HG03378 (cell line): ENCODE measurements around the gene RBM18.

Experiments used
- ATAC-seq: cut with Tn5 transposase; IDR thresholded peaks from one replicate; pipeline ENCODE4 v1.9.1; 2021; ENCODE audit warnings: mild to moderate bottlenecking, moderate library complexity; ENCODE audit not compliant: unreplicated experiment

The RBM18 gene

DNA sequence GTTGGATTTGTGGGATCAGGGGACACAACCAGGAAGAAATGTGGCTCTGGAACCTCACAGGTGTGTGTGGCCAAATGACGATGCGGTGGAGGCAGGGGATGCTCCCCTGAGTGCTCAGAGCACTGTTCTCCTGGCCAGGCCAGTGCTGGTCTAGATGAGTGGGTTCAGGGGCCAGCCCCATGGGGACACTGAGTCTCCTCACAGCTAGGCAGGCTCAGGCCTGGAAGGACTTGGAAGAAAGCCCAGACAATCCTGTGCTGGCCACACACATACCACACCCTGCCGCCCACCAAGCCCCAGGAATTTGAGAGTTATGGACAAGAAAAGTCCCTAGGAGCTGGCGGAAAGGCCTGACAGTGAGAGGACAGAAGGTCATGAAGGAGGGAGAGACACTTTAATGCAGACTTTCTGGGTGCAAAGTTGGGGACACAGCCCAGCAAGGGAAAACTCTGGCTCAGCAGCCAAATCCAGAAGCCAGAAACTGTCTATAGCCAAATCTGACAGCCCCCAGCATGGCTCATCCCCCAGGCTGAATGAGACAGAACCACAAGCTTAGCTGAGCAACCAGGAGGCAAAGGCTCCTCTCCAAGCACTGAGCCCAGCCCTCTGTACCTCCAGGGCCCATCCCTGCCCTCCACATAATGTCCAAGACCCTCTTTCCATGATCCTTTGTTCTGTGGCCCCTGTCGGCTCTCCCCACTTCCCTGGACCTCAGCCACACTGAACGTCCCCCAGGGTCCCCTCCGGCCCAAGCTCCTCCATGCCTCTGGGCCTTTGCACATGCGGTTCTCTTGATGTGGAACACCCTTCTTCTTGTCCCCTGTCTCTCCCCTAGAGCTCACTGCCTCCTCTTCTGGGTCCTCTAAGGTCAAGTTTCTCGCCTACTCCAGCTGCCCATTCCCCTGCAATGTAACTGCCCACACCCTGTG, 58.3 kb downstream of the RBM18 start:
- no peak for ATAC-seq

DNA sequence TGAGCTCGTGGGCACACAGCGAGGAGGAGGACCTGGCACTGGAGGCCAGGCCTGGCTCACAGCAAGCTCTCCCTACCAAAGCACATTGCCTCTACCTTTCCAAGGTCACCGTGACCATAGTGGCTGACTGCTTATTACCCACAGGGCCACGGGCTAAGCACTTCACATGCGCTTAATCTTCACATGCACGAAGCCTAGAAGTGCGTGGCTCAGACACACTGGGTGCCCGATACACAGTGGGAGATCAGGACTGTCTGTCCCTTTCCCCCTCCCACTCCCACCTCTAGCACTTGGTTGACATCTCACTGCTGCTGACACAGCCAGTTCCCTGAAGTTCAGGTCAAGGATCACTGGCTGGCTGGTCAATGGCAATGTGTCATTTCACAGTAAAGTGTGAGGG, 59.5 kb downstream of the RBM18 start:
- ATAC-seq: no peak

- no peak for ATAC-seq
Observed at GRCh38 chr9:122204491-122204890, 60.1 kb downstream of the RBM18 start.

GRCh38 chr9:122204055-122204454, 60.6 kb downstream of the RBM18 start:
- ATAC-seq: no peak

DNA sequence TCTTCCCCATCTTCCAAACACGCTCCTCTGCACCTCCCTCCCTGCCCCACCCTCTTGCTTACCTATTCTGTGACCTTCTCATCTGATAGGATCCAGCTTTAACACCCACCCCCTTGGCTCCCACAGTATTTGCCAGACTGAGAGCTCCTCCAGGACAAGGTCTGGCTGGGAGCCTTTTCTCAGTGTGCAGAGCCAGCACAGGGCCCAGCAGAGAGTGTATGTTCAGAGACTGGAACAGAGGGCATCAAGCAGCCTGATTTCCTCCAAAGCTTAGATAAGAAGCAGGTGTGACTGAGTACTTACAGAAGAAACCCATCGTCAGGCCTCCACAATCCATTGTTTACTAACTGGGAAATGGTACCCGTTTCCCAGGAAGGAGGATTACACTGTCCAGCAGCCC, 62.5 kb downstream of the RBM18 start:
- no peak for ATAC-seq

DNA sequence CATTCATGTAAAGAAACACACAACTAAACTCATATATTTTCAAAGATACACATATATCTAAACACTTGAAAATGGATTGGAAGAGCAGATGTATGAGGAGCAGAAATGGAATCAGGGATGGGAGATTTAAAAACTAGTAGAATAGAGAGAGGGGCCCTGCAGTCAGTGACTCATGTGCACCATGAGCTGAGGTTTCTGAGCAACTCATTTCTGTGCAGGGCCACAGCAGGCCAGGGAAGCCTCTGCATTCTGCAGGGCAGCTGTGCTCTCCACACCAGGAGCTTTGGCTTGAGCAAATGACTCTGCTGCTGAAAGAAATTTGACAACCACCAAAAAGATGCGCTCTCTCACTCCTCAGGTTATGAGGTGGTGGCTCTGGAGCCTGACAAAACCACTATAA, 63.0 kb downstream of the RBM18 start:
- ATAC-seq: no peak

DNA sequence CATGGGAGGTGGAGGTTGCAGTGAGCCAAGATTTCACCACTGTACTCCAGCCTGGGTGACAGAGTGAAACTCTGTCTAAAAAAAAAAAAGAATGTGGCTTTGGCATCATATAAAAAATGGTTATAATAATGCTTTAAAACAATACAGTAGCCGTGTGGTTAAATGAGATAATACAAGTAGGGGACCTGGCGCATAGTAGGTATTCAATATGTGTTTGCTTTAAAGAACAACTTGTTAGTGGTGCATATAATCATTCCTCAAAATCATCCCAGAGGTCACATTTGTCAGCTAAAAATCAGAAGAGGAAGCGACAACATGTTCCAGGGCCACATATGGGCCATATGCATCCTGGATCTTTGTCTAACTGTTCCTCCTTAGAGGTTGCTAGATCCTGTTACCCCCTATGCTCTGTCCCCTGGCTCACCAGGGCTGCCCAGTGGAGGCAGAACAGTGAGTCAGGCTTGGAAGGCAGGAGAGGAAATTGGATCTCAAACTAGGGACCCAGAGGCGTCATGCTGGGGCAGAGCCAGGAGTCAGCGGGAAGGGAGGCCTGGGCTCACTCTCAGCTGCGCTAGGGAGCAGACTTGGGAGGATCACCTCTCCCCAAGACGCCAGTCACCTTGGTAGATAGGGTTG, 63.6 kb downstream of the RBM18 start:
- no peak for ATAC-seq

DNA sequence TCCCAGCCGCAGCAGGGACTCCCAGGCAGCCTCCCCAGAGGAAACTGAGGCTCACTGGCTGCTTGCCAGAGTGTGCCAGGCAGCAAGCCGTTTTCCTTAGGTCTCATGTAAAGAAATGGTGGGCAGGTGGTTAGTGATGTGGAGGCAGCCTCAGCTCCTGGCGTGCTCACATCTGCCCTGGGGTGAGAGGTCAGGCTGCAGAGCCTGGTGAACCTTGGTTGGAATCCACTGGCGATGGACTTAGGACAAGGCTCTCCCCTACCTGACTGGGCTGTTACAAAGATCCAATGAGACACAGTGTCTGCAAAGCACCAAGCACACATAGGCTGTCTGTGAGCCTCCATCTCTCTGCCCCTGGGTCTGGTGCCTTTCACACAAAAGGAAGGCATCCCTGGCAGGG, 66.8 kb downstream of the RBM18 start:
- no peak for ATAC-seq

DNA sequence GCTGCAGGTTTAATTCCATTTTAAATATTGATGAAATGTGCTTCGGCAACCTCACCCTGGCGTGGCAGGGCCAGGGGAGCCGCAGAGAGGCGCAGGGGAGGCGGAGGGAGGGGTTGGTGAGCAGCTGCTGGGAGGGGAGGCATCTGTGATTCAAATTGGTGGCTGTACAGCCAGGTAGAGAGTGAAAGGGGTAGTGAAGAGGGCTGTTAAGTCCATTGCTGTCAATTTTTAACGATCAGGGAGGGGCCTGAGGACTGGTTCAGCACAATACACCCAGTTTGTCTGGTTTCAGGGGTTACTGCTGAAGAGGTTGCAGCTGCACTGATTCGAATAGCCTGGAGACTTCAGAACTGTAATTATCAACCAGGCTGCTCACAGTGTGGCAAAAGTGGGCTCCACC, 67.2 kb downstream of the RBM18 start:
- ATAC-seq: no peak

GRCh38 chr9:122195875-122196274, 68.8 kb downstream of the RBM18 start:
- ATAC-seq: no peak

GRCh38 chr9:122193651-122194050, 71.0 kb downstream of the RBM18 start:
- no peak for ATAC-seq

DNA sequence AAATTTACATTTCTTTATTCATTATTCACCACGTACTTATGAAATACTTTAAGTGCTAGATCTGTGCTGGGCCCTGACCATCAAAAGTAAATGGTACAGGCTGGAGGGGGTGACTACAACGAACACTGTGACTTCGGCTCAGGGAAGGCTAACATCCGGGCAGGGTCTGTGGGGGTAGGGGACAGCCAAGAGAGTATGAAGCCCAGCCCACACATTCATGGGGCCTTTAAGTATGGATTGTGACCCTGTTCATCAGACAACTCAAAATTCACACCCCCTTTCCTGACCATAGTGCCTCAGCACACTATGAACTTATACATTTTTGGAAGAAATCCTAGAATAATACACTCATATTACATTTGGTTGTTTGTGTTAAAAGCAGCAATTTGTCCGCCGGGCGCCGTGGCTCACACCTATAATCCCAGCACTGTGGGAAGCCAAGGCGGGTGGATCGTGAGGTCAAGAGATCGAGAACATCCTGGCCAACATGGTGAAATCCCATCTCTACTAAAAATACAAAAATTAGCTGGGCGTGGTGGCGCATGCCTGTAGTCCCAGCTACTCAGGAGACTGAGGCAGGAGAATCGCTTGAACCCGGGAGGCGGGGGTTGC, 71.6 kb downstream of the RBM18 start:
- no peak for ATAC-seq

GRCh38 chr9:122192261-122192875, 72.3 kb downstream of the RBM18 start:
- no peak for ATAC-seq

DNA sequence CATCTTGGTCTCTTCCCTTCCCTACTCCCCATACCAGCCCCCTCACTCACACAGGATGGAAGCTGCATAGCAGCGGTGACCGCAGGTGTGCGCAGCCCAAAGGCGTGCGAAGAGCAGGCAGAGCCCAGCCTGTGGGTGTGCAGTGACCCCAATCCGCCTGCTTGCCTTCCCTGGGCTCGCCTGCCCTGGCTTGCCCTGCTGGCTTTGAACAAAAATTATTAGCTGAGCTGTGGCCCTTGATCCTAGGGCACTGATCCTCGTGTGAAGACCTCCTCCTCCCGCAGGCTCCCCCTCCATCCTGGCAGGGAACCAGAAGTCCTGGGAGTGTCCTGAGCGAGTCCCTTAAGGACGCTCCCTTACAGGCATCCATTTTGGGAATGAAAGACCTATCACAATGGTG, 73.1 kb downstream of the RBM18 start:
- no peak for ATAC-seq

DNA sequence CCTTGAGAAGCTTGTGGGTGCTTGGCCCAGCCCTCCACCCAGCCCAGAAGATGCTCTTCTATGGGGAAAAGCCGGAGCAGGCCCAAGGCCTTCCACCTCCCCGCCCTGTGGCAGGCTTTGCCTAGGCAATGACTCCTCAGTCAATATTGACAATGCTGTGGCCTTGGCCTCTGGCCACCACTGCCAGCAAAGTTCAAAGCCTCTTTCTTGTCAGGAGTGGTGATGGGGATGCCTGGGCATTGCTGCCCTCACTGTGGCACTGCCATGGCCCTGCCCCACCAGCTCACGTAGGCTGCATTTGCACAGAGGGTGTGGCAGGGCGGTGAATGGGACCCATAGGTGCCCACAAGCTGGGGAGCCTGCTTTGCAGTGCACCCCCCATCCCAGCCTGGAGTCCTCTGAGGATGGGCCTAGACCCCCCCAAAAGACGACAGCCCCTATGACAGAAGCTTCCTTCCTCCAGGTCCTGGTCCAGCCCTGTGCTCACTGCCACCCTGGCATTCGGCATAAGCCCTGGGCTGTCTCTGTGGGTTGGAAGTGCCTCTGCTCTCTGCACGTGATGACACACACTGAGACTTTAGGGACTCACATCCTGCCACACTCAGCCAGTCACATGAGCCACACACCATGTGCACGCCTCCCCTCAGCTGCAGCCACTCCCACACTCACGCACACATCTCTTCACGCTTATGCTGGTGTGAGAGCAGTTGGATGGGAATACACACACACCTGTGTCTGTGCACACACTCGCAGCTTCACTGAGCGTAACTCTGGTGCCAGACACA, 73.9 kb downstream of the RBM18 start:
- ATAC-seq: no peak

DNA sequence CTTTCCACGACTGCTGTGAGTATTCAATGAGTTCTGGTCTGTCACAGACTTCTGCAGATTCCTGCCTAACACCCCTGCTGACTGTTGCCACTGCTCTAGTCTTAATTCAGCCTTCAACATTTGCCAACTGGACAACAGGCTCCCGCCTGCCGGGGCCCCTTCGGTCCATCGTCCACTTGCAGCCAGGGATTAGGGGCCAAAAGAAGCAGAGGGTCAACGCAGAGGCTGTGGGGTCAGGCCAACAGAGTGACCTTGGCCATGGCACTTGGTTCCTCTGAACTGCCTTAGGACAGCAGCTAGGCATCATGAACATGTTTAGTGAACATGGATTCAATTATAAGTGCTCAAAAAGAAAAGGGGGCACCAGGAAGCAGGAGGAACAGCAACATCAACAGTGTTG, 76.3 kb downstream of the RBM18 start:
- no peak for ATAC-seq
